HepG2 (cell line): ENCODE measurements around the gene LRBA.
A peak's percentile ranks its signal among the peaks of the same experiment; 100 is the strongest.

Source experiments
- ELF1 ChIP-seq: sonication (generic); formaldehyde crosslinking; IDR thresholded peaks from 2 replicates; pipeline ENCODE4 v1.4.0; 2020; ENCODE audit warnings: missing genetic modification reagents
- JUN ChIP-seq: sonication (generic); formaldehyde crosslinking; IDR thresholded peaks from 2 replicates; pipeline ENCODE4 v1.4.0; 2020; ENCODE audit warnings: mild to moderate bottlenecking, missing genetic modification reagents
- MTF2 ChIP-seq: sonication (generic); formaldehyde crosslinking; IDR thresholded peaks from 2 replicates; pipeline ENCODE4 v1.5.0; 2020; ENCODE audit warnings: missing genetic modification reagents, borderline replicate concordance
- POLR2AphosphoS5 ChIP-seq: IDR thresholded peaks from 2 replicates; pipeline ENCODE4 v1.6.1; 2012; ENCODE audit warnings: low read depth, low read length
- TCF7L2 ChIP-seq: IDR thresholded peaks from 2 replicates; pipeline ENCODE4 v1.6.1; 2011; ENCODE audit warnings: mild to moderate bottlenecking, low read depth, low read length, moderate library complexity
- ZNF24 ChIP-seq: fragments of 450-650 bp; IDR thresholded peaks from 2 replicates; pipeline ENCODE4 v1.6.1; 2017; ENCODE audit warnings: antibody characterized with exemption, mild to moderate bottlenecking
- ZNF367 ChIP-seq: sonication (generic); formaldehyde crosslinking; IDR thresholded peaks from 2 replicates; pipeline ENCODE4 v1.4.0; 2020; ENCODE audit warnings: missing genetic modification reagents, borderline replicate concordance
- ZNF766 ChIP-seq: sonication (generic); formaldehyde crosslinking; IDR thresholded peaks from 2 replicates; pipeline ENCODE4 v1.5.0; 2020; ENCODE audit warnings: missing genetic modification reagents, borderline replicate concordance
- ZNF839 ChIP-seq: sonication (generic); formaldehyde crosslinking; IDR thresholded peaks from 2 replicates; pipeline ENCODE4 v1.4.0; 2020; ENCODE audit warnings: missing genetic modification reagents, mild to moderate bottlenecking, borderline replicate concordance
- TF ChIP-seq, protein P1 (sequence below): sonication (generic); formaldehyde crosslinking; IDR thresholded peaks from 2 replicates; pipeline ENCODE4 v1.5.0; 2020; ENCODE audit warnings: mild to moderate bottlenecking, missing genetic modification reagents, moderate library complexity

DNA sequence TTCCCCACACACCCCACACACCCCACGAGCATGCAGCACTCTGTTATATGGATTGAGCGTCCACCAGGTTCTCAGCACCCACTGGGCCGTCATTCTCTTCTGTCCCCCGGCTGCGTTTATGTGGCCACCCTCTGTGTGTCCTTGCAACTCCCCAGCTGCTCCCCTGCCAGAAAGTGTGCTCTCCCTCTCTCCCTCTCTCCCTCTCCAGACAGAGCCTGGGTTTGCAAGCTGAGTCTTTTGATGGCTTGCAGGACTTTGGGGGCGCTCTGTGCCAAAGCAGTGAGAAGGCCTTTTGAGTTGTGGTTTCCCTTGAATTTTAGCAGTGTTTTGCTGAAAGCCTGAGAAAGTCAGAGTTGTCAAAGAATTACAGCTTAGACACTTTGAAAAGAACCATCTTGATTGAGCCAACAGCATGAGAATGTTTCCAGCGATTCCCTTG, 763.3 kb downstream of the LRBA start:
- TF ChIP-seq ZNF839 (CRISPR knock-in tag), result no peak
- TF ChIP-seq, protein P1, sequence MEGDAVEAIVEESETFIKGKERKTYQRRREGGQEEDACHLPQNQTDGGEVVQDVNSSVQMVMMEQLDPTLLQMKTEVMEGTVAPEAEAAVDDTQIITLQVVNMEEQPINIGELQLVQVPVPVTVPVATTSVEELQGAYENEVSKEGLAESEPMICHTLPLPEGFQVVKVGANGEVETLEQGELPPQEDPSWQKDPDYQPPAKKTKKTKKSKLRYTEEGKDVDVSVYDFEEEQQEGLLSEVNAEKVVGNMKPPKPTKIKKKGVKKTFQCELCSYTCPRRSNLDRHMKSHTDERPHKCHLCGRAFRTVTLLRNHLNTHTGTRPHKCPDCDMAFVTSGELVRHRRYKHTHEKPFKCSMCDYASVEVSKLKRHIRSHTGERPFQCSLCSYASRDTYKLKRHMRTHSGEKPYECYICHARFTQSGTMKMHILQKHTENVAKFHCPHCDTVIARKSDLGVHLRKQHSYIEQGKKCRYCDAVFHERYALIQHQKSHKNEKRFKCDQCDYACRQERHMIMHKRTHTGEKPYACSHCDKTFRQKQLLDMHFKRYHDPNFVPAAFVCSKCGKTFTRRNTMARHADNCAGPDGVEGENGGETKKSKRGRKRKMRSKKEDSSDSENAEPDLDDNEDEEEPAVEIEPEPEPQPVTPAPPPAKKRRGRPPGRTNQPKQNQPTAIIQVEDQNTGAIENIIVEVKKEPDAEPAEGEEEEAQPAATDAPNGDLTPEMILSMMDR (CRISPR knock-in tag), result peak; percentile 36; the same call in 1 of the 2 replicates
- TF ChIP-seq MTF2 (CRISPR knock-in tag), result no peak
- no peak for TF ChIP-seq ELF1 (CRISPR knock-in tag)
- no peak for TF ChIP-seq ZNF367 (CRISPR knock-in tag)
- no peak for TF ChIP-seq ZNF766 (CRISPR knock-in tag)
- TF ChIP-seq TCF7L2, result no peak
- no peak for TF ChIP-seq POLR2AphosphoS5
- TF ChIP-seq JUN (CRISPR knock-in tag), result no peak
- TF ChIP-seq ZNF24, result no peak
